RPMI8226 (cell line): ENCODE measurements around the gene ZBTB21.
"Not testable (repeated sequence)": the region's sequence is repeated elsewhere in the genome, so short reads cannot be mapped to it uniquely, and the experiment has no call there.

Experiments used
- DNase-seq: peaks from one replicate; pipeline ENCODE4 v3.0.0-alpha.2; 2015

The ZBTB21 gene

GRCh38 chr21:42016364-42016985, 6.3 kb upstream of the ZBTB21 start:
- no peak for DNase-seq

GRCh38 chr21:42013931-42014330, 3.8 kb upstream of the ZBTB21 start:
- DNase-seq = no peak

- DNase-seq = no peak
Measured at GRCh38 chr21:42013376-42013775, 3.2 kb upstream of the ZBTB21 start.

- DNase-seq = no peak
Measured at GRCh38 chr21:42012763-42013329, 2.7 kb upstream of the ZBTB21 start.

- no peak for DNase-seq
Measured at GRCh38 chr21:42012344-42012743, 2.2 kb upstream of the ZBTB21 start.

- peak; percentile 74 for DNase-seq
Measured at GRCh38 chr21:42010507-42011495, 641 bp upstream of the ZBTB21 start.

- DNase-seq = peak; percentile 82
Measured at GRCh38 chr21:42009018-42009830, 936 bp downstream of the ZBTB21 start.

- no peak for DNase-seq
Measured at GRCh38 chr21:42007356-42007940, 2.7 kb downstream of the ZBTB21 start.

- no peak for DNase-seq
Measured at GRCh38 chr21:42006765-42007164, 3.4 kb downstream of the ZBTB21 start.

GRCh38 chr21:42004406-42005199, 5.6 kb downstream of the ZBTB21 start:
- no peak for DNase-seq

- no peak for DNase-seq
Measured at GRCh38 chr21:42003051-42003461, 7.1 kb downstream of the ZBTB21 start.

GRCh38 chr21:42002421-42002958, 7.7 kb downstream of the ZBTB21 start:
- DNase-seq = no peak

GRCh38 chr21:42001781-42002180, 8.4 kb downstream of the ZBTB21 start:
- DNase-seq = no peak

GRCh38 chr21:42000908-42001307, 9.3 kb downstream of the ZBTB21 start:
- DNase-seq = no peak

GRCh38 chr21:41997657-41998056, 12.5 kb downstream of the ZBTB21 start:
- DNase-seq = no peak

GRCh38 chr21:41995577-41995976, 14.6 kb downstream of the ZBTB21 start:
- no peak for DNase-seq

- DNase-seq = not testable (repeated sequence)
Measured at GRCh38 chr21:41994613-41995012, 15.5 kb downstream of the ZBTB21 start.

- no peak for DNase-seq
Measured at GRCh38 chr21:41993744-41994143, 16.4 kb downstream of the ZBTB21 start.

GRCh38 chr21:41992576-41992975, 17.6 kb downstream of the ZBTB21 start:
- DNase-seq = no peak

GRCh38 chr21:41991659-41992058, 18.5 kb downstream of the ZBTB21 start:
- no peak for DNase-seq

- no peak for DNase-seq
Measured at GRCh38 chr21:41989698-41990097, 20.5 kb downstream of the ZBTB21 start.
